ENCODE measurements around the gene EHBP1. TPM values are rescaled to one million over a fixed set of nuclear protein-coding genes. Genes with fewer than 3 reads are reported as not detected.

EHBP1 gene
- total RNA-seq, 1 donor from 2014 or later = 63.4 TPM

DNA sequence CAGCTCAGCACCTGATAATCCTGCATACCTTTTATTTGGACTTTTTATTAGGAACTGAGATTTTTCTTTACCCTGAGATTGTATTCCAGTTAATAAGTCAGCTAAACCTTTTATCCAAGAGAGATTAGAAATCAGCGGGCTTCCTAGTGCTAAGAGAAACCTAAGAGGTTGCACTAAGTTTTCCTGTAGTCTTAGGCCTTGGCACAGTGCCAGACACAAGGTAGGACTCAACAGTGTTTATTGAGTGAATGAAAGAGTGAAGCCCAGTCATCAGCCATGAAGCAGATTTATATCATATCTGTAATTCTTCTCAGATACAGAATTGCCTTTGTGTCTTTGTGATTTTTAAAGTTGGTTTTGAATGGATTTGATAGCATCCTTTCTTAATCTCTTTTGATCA lies 358.7 kb downstream of the EHBP1 start:
- peaks cover 3% of the 10 kb centered on the region for H3K4me1 Mint-ChIP-seq (ENCODE audit: low read depth, unreplicated experiment)
- peaks cover 4% of the 10 kb centered on the region for H3K36me3 Mint-ChIP-seq (ENCODE audit: unreplicated experiment)
- no peak overlapping the region for H3K4me3 Mint-ChIP-seq (ENCODE audit: unreplicated experiment)
- peaks cover 4% of the 10 kb centered on the region for H3K9me3 Mint-ChIP-seq (ENCODE audit: unreplicated experiment)
- H3K27ac Mint-ChIP-seq (ENCODE audit: unreplicated experiment) = no peak overlapping the region
- DNase-seq = no peak
- peaks cover 9% of the 10 kb centered on the region for H3K27me3 Mint-ChIP-seq (ENCODE audit: unreplicated experiment)
- TF ChIP-seq, protein P1, sequence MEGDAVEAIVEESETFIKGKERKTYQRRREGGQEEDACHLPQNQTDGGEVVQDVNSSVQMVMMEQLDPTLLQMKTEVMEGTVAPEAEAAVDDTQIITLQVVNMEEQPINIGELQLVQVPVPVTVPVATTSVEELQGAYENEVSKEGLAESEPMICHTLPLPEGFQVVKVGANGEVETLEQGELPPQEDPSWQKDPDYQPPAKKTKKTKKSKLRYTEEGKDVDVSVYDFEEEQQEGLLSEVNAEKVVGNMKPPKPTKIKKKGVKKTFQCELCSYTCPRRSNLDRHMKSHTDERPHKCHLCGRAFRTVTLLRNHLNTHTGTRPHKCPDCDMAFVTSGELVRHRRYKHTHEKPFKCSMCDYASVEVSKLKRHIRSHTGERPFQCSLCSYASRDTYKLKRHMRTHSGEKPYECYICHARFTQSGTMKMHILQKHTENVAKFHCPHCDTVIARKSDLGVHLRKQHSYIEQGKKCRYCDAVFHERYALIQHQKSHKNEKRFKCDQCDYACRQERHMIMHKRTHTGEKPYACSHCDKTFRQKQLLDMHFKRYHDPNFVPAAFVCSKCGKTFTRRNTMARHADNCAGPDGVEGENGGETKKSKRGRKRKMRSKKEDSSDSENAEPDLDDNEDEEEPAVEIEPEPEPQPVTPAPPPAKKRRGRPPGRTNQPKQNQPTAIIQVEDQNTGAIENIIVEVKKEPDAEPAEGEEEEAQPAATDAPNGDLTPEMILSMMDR (IDR thresholded peaks at IDR 0.05; ENCODE audit: partially characterized antibody, unreplicated experiment) = no peak

DNA sequence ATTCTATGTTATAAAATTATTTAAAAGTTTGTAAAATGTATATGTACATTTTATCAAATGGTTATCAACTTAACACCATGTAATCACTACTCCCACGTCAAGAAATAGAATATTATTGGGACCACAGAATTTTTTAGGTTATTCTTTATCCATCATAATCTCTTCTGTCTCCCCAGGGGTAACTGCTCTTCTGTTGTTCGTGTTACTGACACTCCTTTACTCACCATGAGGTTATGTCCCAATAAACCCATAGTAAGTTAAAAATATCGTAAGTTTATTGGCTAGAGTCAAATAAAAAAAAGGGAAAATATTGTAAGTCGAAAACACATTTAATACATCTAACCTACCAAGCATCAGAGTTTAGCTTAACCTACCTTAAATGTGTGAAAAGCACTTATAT lies 359.1 kb downstream of the EHBP1 start:
- H3K27me3 Mint-ChIP-seq (ENCODE audit: unreplicated experiment) = peaks cover 9% of the 10 kb centered on the region
- DNase-seq = no peak
- peaks cover 3% of the 10 kb centered on the region for H3K4me1 Mint-ChIP-seq (ENCODE audit: low read depth, unreplicated experiment)
- TF ChIP-seq, protein P1 (IDR thresholded peaks at IDR 0.05; ENCODE audit: partially characterized antibody, unreplicated experiment) = no peak
- peaks cover 4% of the 10 kb centered on the region for H3K9me3 Mint-ChIP-seq (ENCODE audit: unreplicated experiment)
- H3K4me3 Mint-ChIP-seq (ENCODE audit: unreplicated experiment) = no peak overlapping the region
- no peak overlapping the region for H3K27ac Mint-ChIP-seq (ENCODE audit: unreplicated experiment)
- peaks cover 4% of the 10 kb centered on the region for H3K36me3 Mint-ChIP-seq (ENCODE audit: unreplicated experiment)

DNA sequence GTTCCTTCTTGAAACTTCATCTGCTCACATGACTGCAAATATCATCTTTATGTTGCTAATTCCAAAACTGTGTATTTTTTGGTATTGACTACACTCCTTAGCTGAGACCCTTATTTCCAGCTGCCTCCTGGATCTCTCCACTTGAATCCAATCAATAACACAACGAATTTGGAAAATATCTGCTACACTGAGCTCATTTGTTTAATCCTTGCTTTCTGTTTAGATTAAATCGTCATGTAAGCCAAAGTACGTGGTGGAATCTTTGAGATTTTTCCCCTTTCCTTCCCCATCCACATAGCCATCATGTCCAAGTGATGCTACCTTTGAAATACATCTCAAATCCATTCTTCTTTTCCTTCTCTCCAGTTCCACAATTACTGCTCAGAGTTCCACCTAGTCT lies 360.8 kb downstream of the EHBP1 start:
- Mint-ChIP-seq H3K4me3 (ENCODE audit: unreplicated experiment) (no peak overlapping the region), H3K27ac (ENCODE audit: unreplicated experiment) (no peak overlapping the region), H3K4me1 (ENCODE audit: low read depth, unreplicated experiment) (no peaks in the 10 kb centered on the region), H3K27me3 (ENCODE audit: unreplicated experiment) (peaks cover 1% of the 10 kb centered on the region), H3K9me3 (ENCODE audit: unreplicated experiment) (no peaks in the 10 kb centered on the region), H3K36me3 (ENCODE audit: unreplicated experiment) (no peaks in the 10 kb centered on the region)
- no peak for DNase-seq
- TF ChIP-seq, protein P1 (IDR thresholded peaks at IDR 0.05; ENCODE audit: partially characterized antibody, unreplicated experiment) = no peak

DNA sequence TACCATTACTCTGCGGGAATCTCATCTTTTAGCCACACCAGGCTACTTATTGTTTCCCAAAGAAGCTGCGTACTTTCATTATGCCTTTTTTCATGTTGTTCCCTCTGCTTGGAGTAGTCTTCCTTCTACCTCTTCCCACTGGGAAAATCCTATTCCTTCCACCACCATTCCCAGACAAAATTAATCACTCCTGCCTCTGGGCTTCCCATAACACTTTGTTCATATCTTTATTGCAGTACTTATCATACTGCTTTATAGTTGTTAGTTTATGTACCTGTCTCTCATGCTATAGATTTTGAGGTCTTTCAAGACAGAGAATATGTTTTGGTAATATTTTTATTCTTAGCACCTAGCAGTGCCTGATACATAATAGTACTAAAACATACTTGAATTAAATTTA lies 361.3 kb downstream of the EHBP1 start:
- TF ChIP-seq, protein P1 (IDR thresholded peaks at IDR 0.05; ENCODE audit: partially characterized antibody, unreplicated experiment) = no peak
- H3K27me3 Mint-ChIP-seq (ENCODE audit: unreplicated experiment) = peaks cover 1% of the 10 kb centered on the region

DNA sequence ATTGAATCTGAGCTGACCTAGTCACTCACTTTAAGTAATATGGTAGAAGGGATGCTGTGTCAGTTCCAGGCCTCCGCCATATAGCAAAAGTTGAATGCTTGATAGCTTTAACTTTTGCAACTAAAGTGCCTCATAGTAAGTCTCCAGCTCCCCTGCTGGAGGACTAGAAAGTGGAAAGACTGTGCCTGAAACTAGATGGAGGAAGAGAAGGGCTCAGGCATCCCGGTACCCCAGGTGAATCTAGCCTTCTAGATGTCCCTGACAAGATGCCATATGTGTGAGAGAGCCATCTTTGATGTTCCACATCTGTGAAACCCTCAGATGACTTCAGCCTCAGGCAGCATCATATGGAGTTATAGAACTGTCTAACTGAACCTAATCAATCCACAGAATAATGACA lies 366.2 kb downstream of the EHBP1 start:
- no peak overlapping the region for H3K27ac Mint-ChIP-seq (ENCODE audit: unreplicated experiment)
- H3K27me3 Mint-ChIP-seq (ENCODE audit: unreplicated experiment) = no peaks in the 10 kb centered on the region
- no peaks in the 10 kb centered on the region for H3K4me1 Mint-ChIP-seq (ENCODE audit: low read depth, unreplicated experiment)
- no peak overlapping the region for H3K4me3 Mint-ChIP-seq (ENCODE audit: unreplicated experiment)
- H3K9me3 Mint-ChIP-seq (ENCODE audit: unreplicated experiment) = no peaks in the 10 kb centered on the region
- TF ChIP-seq, protein P1 (IDR thresholded peaks at IDR 0.05; ENCODE audit: partially characterized antibody, unreplicated experiment) = no peak
- no peak for DNase-seq
- H3K36me3 Mint-ChIP-seq (ENCODE audit: unreplicated experiment) = no peaks in the 10 kb centered on the region

More for the DNA sequence above, 361.3 kb downstream of the EHBP1 start:
- no peak for DNase-seq
- no peak overlapping the region for H3K4me3 Mint-ChIP-seq (ENCODE audit: unreplicated experiment)
- no peaks in the 10 kb centered on the region for H3K36me3 Mint-ChIP-seq (ENCODE audit: unreplicated experiment)
- H3K27ac Mint-ChIP-seq (ENCODE audit: unreplicated experiment) = no peak overlapping the region
- H3K9me3 Mint-ChIP-seq (ENCODE audit: unreplicated experiment) = no peaks in the 10 kb centered on the region
- no peaks in the 10 kb centered on the region for H3K4me1 Mint-ChIP-seq (ENCODE audit: low read depth, unreplicated experiment)

Data from glutamatergic neuron (in vitro differentiated cells).